C4-2B (cell line): Measurements from ENCODE around the gene CC2D2A.

ENCODE experiments used
- H3K27ac ChIP-seq: fragments of 450-650 bp; 2 replicates; pipeline ENCODE4 v1.5.1; 2017
- ZFX ChIP-seq: fragments of 450-650 bp; IDR thresholded peaks from 2 replicates; pipeline ENCODE4 v1.6.1; 2017
- TF ChIP-seq, protein P1 (sequence below): fragments of 450-650 bp; conservative IDR thresholded peaks from 2 replicates; pipeline ENCODE4 v1.5.1; 2017; ENCODE audit warnings: mild to moderate bottlenecking

Gene CC2D2A

DNA sequence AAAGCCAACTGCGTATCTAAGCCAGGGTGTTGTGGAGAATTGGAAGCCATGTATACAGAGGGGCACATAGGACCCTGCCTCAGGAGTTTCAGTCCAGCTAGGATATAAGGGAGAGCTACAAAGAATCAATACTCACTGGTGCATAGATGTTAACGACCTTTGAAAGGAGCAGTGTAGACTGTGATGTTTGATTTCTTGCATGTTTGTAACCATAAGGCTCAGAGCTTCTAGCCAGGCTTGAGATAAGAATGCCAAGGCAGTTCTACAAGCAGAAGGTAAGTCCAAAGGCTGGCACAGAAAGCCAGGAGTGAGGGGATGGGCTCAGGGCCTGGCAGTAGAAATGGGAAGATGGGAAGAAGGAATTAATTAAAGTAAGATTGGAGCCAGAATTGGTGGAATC, 75.7 kb downstream of the CC2D2A start:
- TF ChIP-seq ZFX = no peak
- TF ChIP-seq, protein P1, sequence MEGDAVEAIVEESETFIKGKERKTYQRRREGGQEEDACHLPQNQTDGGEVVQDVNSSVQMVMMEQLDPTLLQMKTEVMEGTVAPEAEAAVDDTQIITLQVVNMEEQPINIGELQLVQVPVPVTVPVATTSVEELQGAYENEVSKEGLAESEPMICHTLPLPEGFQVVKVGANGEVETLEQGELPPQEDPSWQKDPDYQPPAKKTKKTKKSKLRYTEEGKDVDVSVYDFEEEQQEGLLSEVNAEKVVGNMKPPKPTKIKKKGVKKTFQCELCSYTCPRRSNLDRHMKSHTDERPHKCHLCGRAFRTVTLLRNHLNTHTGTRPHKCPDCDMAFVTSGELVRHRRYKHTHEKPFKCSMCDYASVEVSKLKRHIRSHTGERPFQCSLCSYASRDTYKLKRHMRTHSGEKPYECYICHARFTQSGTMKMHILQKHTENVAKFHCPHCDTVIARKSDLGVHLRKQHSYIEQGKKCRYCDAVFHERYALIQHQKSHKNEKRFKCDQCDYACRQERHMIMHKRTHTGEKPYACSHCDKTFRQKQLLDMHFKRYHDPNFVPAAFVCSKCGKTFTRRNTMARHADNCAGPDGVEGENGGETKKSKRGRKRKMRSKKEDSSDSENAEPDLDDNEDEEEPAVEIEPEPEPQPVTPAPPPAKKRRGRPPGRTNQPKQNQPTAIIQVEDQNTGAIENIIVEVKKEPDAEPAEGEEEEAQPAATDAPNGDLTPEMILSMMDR = no peak
- no peak overlapping the region for H3K27ac ChIP-seq

- no peak overlapping the region for H3K27ac ChIP-seq
- TF ChIP-seq, protein P1 = no peak
- no peak for TF ChIP-seq ZFX
Measured at GRCh38 chr4:15547392-15547791, 77.7 kb downstream of the CC2D2A start.

GRCh38 chr4:15550491-15550890, 80.8 kb downstream of the CC2D2A start:
- no peak overlapping the region for H3K27ac ChIP-seq
- no peak for TF ChIP-seq ZFX
- TF ChIP-seq, protein P1 = no peak

DNA sequence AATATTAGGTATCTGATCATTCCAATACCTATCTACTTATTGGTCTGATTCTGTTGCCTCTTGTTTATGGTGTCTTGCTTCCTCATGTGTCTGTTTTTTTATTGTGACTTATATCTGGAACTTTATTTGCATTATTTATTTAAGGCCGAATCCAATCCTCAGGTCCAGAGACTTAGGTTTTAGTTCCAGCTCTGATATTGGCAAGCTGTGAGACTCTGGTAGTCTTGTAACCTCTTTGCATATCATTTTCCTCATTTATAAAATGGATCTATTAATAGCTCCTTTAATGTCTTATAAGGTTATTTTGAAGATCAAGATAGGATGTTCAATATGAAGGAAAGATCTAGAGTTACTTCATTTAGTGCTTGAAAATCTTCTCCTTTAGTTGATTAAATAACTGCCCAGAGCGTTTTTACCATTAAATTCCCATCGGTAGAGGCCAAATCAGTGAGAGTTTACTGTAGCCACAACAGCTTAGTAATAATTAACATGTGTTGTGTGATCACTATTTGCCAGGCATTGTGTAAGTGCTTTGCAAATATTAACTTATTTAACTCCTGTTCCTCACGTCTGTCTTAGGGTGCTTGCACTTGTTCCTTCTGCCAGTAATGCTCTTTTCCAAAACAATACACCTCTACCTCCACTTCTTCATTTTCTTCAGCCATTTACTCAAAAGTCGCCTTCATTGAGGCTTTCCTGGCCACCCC, 82.2 kb downstream of the CC2D2A start:
- TF ChIP-seq, protein P1 = no peak
- TF ChIP-seq ZFX = no peak
- H3K27ac ChIP-seq = no peak overlapping the region

- no peak overlapping the region for H3K27ac ChIP-seq
- TF ChIP-seq, protein P1 = no peak
- TF ChIP-seq ZFX = no peak
Measured at GRCh38 chr4:15552557-15553362, 83.1 kb downstream of the CC2D2A start.

GRCh38 chr4:15556511-15557092, 86.9 kb downstream of the CC2D2A start:
- no peak for TF ChIP-seq ZFX
- TF ChIP-seq, protein P1 = no peak
- no peak overlapping the region for H3K27ac ChIP-seq
